GM19193 (cell line): Measurements from ENCODE around the gene ARRB1.

Experiments
- POLR2A ChIP-seq: IDR thresholded peaks from 4 replicates; pipeline ENCODE4 v1.6.1; 2011; ENCODE audit not compliant: insufficient read depth, insufficient read length; ENCODE audit errors: extremely low read depth

Gene ARRB1

GRCh38 chr11:75241906-75242644, 109.4 kb downstream of the ARRB1 start:
- no peak for TF ChIP-seq POLR2A

- no peak for TF ChIP-seq POLR2A
Observed at GRCh38 chr11:75241036-75241905, 110.2 kb downstream of the ARRB1 start.

- no peak for TF ChIP-seq POLR2A
Observed at GRCh38 chr11:75240311-75241035, 111.0 kb downstream of the ARRB1 start, which contains the start of gene TPBGL. TPBGL (plus strand) TSS chr11:75240774; CDS start chr11:75241050, 276 bp downstream.

- TF ChIP-seq POLR2A: no peak
Observed at GRCh38 chr11:75239531-75240290, 111.8 kb downstream of the ARRB1 start.

GRCh38 chr11:75238595-75239440, 112.6 kb downstream of the ARRB1 start:
- no peak for TF ChIP-seq POLR2A

GRCh38 chr11:75237050-75237449, 114.4 kb downstream of the ARRB1 start:
- TF ChIP-seq POLR2A: no peak

GRCh38 chr11:75236062-75236461, 115.4 kb downstream of the ARRB1 start:
- no peak for TF ChIP-seq POLR2A

DNA sequence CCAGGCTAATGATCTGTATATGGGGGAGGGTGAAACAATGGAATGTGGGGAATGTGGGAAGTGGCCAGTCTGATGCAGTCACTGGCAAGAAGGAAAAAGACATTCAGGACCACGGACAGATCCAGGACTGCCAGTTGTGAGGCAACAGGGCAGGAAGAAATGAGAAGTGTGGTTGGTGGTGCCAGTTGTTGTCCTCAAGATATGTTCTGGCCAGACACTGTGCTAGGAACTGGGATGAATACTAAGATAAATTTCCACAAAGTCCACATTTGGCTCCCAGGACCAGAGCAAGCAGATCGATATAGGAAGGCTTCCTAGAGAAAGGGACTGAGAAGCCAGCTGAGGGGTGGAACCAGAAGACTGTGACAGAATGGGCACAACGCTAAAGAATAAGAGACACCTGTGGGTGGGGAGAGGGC, 117.7 kb downstream of the ARRB1 start:
- TF ChIP-seq POLR2A: no peak

DNA sequence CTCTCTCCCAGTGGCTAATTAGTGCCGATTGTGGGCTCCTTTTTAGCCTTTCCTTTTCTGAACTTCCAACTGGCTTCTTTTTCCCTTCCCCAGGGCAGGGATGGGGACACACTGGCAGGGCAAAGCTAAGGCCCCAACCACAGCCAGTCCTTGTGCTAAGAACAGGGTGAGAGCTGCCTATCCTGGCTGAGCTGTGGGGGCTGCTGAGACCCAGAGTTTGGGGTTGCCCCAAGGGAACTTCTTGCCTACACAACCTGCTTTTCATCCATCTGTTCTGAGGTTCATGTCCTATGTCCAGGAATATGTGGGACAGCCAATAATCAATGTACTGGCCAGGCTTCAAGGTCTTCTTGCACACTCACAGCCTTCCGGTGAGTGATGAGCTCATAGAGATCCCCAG, 120.8 kb downstream of the ARRB1 start:
- no peak for TF ChIP-seq POLR2A

GRCh38 chr11:75229466-75229865, 122.0 kb downstream of the ARRB1 start:
- no peak for TF ChIP-seq POLR2A

DNA sequence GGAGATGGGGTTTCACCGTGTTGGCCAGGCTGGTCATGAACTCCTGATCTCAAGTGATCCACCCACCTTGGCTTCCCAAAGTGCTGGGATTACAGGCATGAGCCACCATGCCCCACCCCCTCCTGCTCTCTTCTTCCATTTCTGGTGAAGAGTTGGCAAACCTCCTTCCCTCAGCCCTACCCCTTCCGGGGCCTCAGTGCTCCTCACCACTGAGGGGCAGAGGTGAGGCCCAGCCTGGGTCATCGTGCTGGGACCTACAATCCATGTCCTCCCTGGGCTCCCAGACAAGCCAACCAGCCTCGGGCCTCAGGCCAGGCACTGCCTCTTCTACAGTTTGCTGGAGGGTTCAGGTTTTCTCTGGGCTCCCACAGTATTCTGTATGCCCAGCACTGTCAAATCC, 125.7 kb downstream of the ARRB1 start:
- no peak for TF ChIP-seq POLR2A

DNA sequence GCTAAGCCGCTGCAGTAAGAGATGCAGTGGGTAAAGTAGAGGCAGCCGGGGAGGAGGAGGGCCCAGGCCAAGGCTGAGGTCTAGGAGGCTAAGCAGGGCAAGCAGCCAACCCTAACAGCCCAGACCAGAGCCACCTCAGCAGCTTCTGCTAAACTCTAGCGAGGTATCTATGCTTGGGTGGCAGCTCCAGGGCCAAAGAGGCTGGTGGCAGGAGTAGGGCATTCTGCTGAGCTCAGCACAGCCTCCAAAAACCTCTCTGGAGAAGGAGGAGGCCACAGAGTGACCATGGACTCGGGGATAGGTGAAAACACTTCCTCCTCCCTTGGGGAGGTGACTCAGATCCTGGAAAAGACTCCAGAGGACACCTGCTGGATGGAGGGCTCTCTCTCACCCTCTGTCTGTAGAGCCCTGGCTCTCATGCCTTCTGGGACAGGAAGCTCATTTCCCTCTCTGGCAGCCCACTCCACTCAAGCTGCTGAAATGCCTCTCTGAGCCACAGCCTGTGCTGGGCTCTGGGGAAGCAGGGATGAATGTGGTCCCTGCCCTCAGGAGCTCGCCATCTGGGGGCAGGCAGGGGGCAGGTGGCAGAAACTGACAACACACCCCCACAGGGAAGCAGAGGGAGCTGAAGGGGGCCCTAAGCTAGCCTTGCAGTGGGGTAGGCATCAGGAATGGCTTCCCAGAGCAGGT, 127.4 kb downstream of the ARRB1 start:
- no peak for TF ChIP-seq POLR2A

- TF ChIP-seq POLR2A: no peak
Observed at GRCh38 chr11:75219869-75220268, 131.6 kb downstream of the ARRB1 start.
